HTR-8/SVneo (cell line): ENCODE measurements around the gene RETN.

Source experiments
- DNase-seq: peaks from one replicate; pipeline ENCODE4 v3.0.0; 2011; ENCODE audit warnings: low spot score, mixed read lengths; ENCODE audit not compliant: insufficient read length
- FAIRE-seq: peaks from 2 replicates; lab custom pipeline; 2011; peaks lifted over from hg19 to GRCh38; lab: Jason Lieb, UNC

The RETN gene

GRCh38 chr19:7703332-7703731, 34.5 kb downstream of the RETN start:
- FAIRE-seq (no peak), DNase-seq (no peak)

GRCh38 chr19:7704280-7705060, 35.6 kb downstream of the RETN start:
- FAIRE-seq (no peak), DNase-seq (no peak)

GRCh38 chr19:7705387-7706187, 36.7 kb downstream of the RETN start:
- no peak for FAIRE-seq

GRCh38 chr19:7706188-7706954, 37.5 kb downstream of the RETN start:
- no peak for DNase-seq

More at GRCh38 chr19:7705387-7706187, 36.7 kb downstream of the RETN start:
- no peak for DNase-seq

GRCh38 chr19:7706955-7707456, 38.2 kb downstream of the RETN start:
- FAIRE-seq: no peak
- no peak for DNase-seq

More at GRCh38 chr19:7706188-7706954, 37.5 kb downstream of the RETN start:
- FAIRE-seq: no peak

GRCh38 chr19:7709932-7710460, 41.1 kb downstream of the RETN start:
- no peak for FAIRE-seq
- DNase-seq: no peak

- no peak for DNase-seq
- FAIRE-seq: no peak
These were observed 41.8 kb downstream of the RETN start for GRCh38 chr19:7710616-7711015.

- no peak for DNase-seq
- no peak for FAIRE-seq
These were observed 46.8 kb downstream of the RETN start for GRCh38 chr19:7715671-7716070.

GRCh38 chr19:7716762-7717161, 47.9 kb downstream of the RETN start:
- FAIRE-seq: no peak

GRCh38 chr19:7718668-7719067, 49.8 kb downstream of the RETN start:
- no peak for FAIRE-seq

More at GRCh38 chr19:7716762-7717161, 47.9 kb downstream of the RETN start:
- no peak for DNase-seq

More at GRCh38 chr19:7718668-7719067, 49.8 kb downstream of the RETN start:
- DNase-seq: no peak
